Activated CD8-positive, alpha-beta memory T cell treated with anti-CD3 and anti-CD28 coated beads for 24 hours (primary cell): ENCODE results near the gene BPIFB3.

Experiments used
- DNase-seq: peaks from one replicate; pipeline ENCODE4 v3.0.0-alpha.2; 2020

BPIFB3 gene

GRCh38 chr20:33063271-33063670, 9.6 kb downstream of the BPIFB3 start:
- no peak for DNase-seq

- DNase-seq, result no peak
Observed at GRCh38 chr20:33064572-33065287, 11.0 kb downstream of the BPIFB3 start.

- no peak for DNase-seq
Observed at GRCh38 chr20:33065785-33066184, 12.1 kb downstream of the BPIFB3 start.

- no peak for DNase-seq
Observed at GRCh38 chr20:33067806-33068205, 14.1 kb downstream of the BPIFB3 start.

GRCh38 chr20:33068251-33068939, 14.7 kb downstream of the BPIFB3 start:
- no peak for DNase-seq

- DNase-seq, result no peak
Observed at GRCh38 chr20:33069673-33070072, 16.0 kb downstream of the BPIFB3 start.

- DNase-seq, result no peak
Observed at GRCh38 chr20:33070111-33071053, 16.7 kb downstream of the BPIFB3 start.

GRCh38 chr20:33071198-33071597, 17.5 kb downstream of the BPIFB3 start:
- no peak for DNase-seq

GRCh38 chr20:33072362-33072761, 18.7 kb downstream of the BPIFB3 start:
- DNase-seq, result no peak

- DNase-seq, result no peak
Observed at GRCh38 chr20:33072813-33073212, 19.1 kb downstream of the BPIFB3 start.

GRCh38 chr20:33074675-33075074, 21.0 kb downstream of the BPIFB3 start:
- no peak for DNase-seq

- no peak for DNase-seq
Observed at GRCh38 chr20:33075281-33075680, 21.6 kb downstream of the BPIFB3 start.

GRCh38 chr20:33076662-33077372, 23.1 kb downstream of the BPIFB3 start:
- DNase-seq, result no peak

GRCh38 chr20:33079259-33079658, 25.6 kb downstream of the BPIFB3 start, which contains the start of gene BPIFB4:
Gene BPIFB4 (plus strand): TSS chr20:33079643. CDS start chr20:33081527, 1,884 bp downstream.
- DNase-seq, result no peak

- no peak for DNase-seq
Observed at GRCh38 chr20:33081411-33082154, 27.9 kb downstream of the BPIFB3 start.

- DNase-seq, result no peak
Observed at GRCh38 chr20:33082546-33082945, 28.8 kb downstream of the BPIFB3 start.

GRCh38 chr20:33083544-33084340, 30.0 kb downstream of the BPIFB3 start:
- DNase-seq, result no peak

- no peak for DNase-seq
Observed at GRCh38 chr20:33084722-33085121, 31.0 kb downstream of the BPIFB3 start.

GRCh38 chr20:33086052-33086722, 32.5 kb downstream of the BPIFB3 start:
- no peak for DNase-seq

GRCh38 chr20:33091147-33091546, 37.4 kb downstream of the BPIFB3 start:
- no peak for DNase-seq
